DND-41 (cell line): ENCODE results near the gene EVA1C.

Experiments
- EZH2 ChIP-seq: IDR thresholded peaks from 3 replicates; pipeline ENCODE4 v1.6.1; 2012; ENCODE audit warnings: borderline replicate concordance, low read depth, mild to moderate bottlenecking, moderate library complexity, low read length, inconsistent platforms; ENCODE audit not compliant: severe bottlenecking
- TF ChIP-seq, protein P1 (sequence below): IDR thresholded peaks from 2 replicates; pipeline ENCODE4 v1.5.1; 2012; ENCODE audit warnings: borderline replicate concordance, low read length, moderate library complexity, mild to moderate bottlenecking; ENCODE audit not compliant: poor library complexity, severe bottlenecking; ENCODE audit errors: extremely low read depth

DNA sequence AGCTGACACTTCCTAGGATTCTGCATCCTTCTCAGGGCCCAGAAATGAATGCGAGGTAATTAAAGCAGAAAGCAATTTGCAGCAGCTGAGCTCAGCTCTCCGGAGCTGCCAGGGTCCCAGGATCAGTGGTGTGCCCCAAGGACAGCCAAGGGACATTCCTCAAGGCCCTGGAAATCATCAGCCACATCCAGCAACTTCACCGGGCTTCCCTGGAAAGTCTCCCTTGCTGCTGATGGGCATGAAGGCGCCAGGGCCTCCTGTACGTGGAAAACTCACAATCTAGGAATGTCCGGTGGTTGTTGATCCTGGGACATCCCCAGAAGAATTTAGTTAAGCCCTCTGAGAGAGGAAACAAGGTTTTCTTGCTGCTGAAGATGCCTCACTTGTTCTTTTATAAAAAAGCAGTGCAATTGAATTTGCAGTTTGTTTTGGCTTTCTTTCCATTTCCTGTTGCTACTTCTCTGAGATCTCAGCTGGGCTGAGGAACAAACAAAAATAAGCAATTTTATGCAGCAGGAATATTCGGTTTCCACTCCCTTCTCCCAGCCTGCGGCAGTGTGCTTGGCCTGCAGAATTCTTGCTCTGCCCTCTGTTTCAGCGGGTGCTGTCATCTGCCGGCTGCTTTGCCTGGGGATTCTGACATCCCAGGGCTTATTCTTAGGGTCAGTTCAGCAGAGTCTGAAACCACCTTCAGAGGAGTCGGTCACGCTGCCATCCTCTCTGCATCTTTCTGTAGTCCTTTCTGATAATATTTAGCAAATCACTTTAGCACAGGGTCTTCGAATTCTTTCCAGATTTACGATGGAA, 86.9 kb downstream of the EVA1C start:
- TF ChIP-seq, protein P1, sequence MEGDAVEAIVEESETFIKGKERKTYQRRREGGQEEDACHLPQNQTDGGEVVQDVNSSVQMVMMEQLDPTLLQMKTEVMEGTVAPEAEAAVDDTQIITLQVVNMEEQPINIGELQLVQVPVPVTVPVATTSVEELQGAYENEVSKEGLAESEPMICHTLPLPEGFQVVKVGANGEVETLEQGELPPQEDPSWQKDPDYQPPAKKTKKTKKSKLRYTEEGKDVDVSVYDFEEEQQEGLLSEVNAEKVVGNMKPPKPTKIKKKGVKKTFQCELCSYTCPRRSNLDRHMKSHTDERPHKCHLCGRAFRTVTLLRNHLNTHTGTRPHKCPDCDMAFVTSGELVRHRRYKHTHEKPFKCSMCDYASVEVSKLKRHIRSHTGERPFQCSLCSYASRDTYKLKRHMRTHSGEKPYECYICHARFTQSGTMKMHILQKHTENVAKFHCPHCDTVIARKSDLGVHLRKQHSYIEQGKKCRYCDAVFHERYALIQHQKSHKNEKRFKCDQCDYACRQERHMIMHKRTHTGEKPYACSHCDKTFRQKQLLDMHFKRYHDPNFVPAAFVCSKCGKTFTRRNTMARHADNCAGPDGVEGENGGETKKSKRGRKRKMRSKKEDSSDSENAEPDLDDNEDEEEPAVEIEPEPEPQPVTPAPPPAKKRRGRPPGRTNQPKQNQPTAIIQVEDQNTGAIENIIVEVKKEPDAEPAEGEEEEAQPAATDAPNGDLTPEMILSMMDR: no peak
- no peak for TF ChIP-seq EZH2
